ENCODE results near the gene TMEM61.

- TF ChIP-seq, protein P1, sequence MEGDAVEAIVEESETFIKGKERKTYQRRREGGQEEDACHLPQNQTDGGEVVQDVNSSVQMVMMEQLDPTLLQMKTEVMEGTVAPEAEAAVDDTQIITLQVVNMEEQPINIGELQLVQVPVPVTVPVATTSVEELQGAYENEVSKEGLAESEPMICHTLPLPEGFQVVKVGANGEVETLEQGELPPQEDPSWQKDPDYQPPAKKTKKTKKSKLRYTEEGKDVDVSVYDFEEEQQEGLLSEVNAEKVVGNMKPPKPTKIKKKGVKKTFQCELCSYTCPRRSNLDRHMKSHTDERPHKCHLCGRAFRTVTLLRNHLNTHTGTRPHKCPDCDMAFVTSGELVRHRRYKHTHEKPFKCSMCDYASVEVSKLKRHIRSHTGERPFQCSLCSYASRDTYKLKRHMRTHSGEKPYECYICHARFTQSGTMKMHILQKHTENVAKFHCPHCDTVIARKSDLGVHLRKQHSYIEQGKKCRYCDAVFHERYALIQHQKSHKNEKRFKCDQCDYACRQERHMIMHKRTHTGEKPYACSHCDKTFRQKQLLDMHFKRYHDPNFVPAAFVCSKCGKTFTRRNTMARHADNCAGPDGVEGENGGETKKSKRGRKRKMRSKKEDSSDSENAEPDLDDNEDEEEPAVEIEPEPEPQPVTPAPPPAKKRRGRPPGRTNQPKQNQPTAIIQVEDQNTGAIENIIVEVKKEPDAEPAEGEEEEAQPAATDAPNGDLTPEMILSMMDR (IDR thresholded peaks at IDR 0.05): no peak
- no peak for TF ChIP-seq POLR2AphosphoS5 (IDR thresholded peaks at IDR 0.05)
- TF ChIP-seq POLR2A (IDR thresholded peaks at IDR 0.05): no peak
Observed at GRCh38 chr1:54975356-54976108, 4.9 kb upstream of the TMEM61 start.

Data from stomach (tissue), 4 donors.